Left colon (tissue), 2 donors: ENCODE results near the gene MACROD2. TPM values are rescaled to one million over a fixed set of nuclear protein-coding genes. Genes with fewer than 3 reads are reported as not detected.

Experiments
- ATAC-seq: fragments of 200-7000 bp; cut with Tn5 transposase; one replicate; pipeline ENCODE4 v1.9.1; 2020; ENCODE audit warnings: mild to moderate bottlenecking, moderate library complexity
- DNase-seq, 2 donors: peaks; one replicate each; pipeline ENCODE4 v3.0.0-alpha.2; 2020
- intact Hi-C, 2 donors: fragments of 100-400 bp; cut with DNase I in 1 of 2; cut with micrococcal nuclease in 1 of 2; formaldehyde crosslinking; loops; one replicate each; pipeline versions ENCODE4 v1.11.2 to v1.14.0; 2022; cut with DNase I, micrococcal nuclease
- total RNA-seq, 2 donors: library from RNA; stranded (reverse); fragmentation: NEBNext Ultra II Directional; extraction: Animal tissue kit (Norgen Biotek cat#: 25700); gene quantifications; one replicate each; pipeline ENCODE4 v1.2.1, GENCODE V29; 2021
- donor health status: DM: no; HTN: no; CAD: no.
- donor health status: DM: yes; HTN: yes; CAD: no.

The MACROD2 gene
- total RNA-seq, 2 donors from 2014 or later: 5.2 to 6.6 TPM

DNA sequence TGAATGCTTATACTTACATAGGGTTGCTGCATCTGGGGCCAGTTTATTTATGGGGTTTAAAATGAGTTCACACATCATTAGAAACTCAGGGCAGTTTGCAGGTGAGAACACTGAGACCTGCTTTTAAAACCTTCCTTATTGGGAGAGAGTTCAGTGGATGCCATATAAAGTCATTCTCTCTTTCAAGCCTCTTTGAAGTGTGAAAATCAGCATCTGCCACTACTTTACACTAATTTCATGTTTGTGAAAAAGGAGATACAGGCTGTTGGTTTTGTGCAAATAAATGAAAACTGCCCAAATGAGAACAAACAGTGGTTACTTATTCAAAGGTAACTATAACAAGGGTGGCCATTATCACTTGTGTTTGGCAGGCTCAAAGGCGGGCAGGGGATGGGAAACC lies 2047.4 kb downstream of the MACROD2 start:
- intact Hi-C loops: no loop called here
- DNase-seq: no peak
- no peak for ATAC-seq

DNA sequence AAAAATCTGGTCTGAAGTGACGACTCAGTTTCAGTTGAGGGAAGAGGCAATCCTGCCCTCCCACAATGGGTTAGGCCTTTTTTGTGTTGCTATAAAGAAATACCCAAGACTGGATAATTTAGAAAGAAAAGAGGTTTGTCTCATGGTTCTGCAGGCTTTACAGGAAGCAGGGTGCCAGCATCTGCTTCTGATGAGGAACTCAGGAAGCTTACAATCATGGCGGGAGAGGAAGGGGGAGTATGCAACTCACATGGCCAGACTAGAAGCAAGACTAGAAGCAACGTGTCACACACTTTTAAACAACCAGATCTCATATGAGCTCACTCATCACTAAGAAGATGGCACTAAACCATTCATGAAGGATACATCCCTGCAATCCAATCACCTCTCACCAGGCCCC lies 2048.6 kb downstream of the MACROD2 start:
- ATAC-seq (no peak), DNase-seq (no peak)
- intact Hi-C loops: no loop called here

DNA sequence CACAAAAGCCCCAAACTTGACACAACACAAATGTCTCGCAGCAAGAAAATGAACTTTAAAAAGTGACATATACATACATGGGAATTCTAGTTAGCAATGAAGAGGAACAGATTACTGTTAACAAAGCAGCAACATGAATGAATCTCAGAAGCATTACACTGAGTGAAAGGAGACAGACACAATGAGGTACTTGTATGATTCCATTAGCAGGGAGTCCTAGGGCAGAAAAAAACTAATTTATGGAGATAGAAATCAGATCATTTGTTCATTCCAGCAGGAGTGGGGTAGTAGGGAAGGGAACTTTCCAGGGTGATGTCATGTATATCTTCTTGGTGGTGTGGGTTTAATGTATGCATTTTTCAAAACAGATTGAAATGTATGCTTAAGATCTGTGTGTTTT lies 2053.6 kb downstream of the MACROD2 start:
- no peak for DNase-seq
- intact Hi-C loops: no loop called here
- no peak for ATAC-seq

DNA sequence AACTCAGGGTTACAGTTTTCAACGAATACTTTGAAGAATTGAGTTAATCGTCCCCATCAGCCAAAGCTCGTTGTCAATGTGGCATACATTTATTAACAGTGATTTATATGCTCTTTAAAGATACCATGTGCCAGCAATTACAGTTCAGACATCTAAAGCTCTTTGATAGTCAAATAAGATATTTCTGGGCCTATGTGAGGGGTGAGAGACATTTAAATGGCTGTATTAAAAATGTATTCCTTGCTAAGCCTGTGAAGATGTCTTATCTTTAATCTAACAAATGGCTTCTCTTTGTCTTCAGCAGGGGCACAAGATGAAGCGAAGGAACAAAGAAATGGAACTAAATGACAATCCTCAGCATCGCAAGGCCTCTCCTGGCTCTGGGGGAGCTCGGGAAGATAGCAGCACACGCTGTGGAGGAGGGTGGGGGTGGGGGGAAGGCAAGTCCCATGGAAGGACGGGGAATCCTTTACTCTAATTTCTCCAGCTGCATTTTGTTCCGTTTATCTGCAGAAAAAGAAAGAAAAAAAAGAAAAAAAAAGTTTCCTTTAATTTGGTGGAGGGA lies 2054.3 kb downstream of the MACROD2 start:
- intact Hi-C loops: no loop called here
- DNase-seq: no peak
- ATAC-seq: no peak

DNA sequence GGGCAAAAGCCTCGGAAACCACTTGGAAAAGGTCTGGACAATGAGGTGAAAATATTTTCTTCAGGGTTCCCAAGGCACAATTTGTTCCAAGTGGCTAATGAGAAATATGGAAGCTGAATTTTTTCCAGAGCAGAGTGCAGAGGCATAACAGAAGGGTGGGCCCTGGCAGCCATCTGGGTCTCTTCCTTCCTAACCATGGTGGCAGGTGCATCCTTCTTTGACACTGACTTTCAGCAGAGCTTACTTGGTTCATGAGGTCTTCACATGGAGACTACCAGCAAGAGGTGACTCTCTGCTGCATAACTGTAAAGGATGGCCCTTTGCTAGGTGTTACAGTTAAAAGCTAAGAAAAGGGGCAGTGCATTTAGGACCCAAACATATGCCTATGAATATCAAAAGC lies 2055.1 kb downstream of the MACROD2 start:
- intact Hi-C loops: no loop called here
- no peak for ATAC-seq

DNA sequence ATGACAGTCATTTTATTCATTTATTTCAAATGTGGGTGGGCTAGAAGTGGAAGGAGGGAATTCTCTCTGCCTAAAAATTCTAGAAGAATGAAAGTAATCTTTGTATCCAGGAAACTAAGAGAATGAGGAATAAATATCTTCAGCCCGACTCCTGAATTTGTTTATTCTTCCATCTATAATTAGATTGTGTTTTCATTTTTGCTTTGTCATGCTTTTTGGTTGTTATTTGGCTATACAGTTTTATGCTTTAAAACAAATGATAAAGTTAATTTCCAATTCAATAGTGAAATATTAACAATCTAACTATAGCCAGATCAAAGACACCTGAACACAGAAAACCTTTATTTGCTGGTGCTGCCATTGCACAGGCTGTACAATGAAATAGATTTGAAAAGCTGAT lies 2056.7 kb downstream of the MACROD2 start:
- intact Hi-C loops: no loop called here
- ATAC-seq: no peak
- DNase-seq: no peak

More for the DNA sequence above, 2055.1 kb downstream of the MACROD2 start:
- DNase-seq: no peak

DNA sequence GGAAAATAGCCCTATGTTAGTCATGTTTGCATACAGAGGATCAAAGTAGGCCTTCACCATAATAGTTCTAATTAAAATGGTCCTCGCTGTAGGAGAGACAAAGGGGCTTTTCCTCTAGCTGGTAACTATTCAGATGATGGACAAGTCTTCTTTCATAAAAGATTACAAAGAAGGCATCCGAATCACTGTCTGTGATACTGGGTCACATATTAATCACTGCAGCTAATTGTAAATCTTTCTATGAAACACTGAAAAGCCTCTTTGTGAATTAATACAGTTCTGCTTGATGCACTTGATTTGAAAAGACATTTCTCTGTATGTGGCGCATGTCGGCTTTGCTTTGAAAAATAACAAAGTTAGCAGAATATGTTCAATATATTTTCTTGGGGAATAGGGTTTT lies 2057.1 kb downstream of the MACROD2 start:
- ATAC-seq (no peak), DNase-seq (no peak)
- intact Hi-C loops: no loop called here

DNA sequence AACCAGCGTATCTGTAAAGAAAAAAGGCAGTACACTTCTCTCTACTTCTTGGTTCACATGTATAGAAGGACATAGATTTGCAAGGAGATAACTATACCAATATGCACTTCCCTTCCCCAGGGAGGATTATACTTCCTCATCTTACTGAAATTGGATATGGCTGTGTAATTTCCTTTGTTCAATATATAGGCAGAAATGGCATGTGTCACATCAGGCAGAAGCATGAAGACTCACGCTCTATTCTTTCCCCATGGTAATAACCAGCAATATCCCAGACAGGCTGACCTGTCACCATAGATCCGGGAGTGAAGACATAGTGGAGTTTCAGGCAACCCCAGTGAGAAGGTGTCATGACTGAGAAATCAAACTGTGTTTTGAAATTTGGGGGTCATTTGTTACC lies 2059.7 kb downstream of the MACROD2 start:
- DNase-seq: no peak
- no peak for ATAC-seq
- intact Hi-C loops: no loop called here

DNA sequence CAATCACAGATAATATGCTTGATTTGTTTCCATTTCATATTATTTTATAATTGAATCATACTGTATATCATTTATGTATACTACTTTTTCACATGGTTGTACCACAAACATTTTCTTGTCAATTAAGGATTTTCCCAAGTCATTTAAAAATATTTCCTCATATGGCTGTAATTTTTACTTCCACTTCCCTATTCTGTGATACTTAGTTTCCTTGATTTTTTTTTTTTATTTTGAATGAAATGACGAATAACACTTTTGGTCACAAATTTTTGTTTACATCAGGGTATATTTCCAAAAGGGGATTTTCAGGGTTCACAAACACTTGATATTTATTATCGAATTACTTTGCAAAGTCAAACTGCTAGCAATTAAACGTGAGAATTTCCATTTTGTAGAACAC lies 2062.3 kb downstream of the MACROD2 start:
- ATAC-seq (no peak), DNase-seq (no peak)
- intact Hi-C loops: no loop called here

DNA sequence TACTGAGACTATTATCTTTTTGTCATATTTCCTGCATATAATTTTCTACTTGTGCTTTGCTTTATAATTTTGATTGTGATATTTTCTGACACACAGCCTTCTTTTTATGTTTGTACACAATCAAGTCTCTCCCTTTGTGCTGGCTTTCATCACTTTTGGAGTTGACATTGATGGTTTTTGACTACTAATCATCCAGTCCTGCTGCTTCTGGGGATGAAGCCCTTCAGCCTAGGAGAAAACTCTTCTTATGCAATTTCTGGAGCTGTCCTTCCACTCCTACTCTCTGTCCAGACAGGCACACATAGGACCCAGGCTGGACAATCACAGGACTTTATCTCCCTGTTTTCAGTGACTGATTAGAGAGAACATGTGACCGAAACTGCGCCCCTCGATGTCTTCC lies 2063.0 kb downstream of the MACROD2 start:
- ATAC-seq (no peak), DNase-seq (no peak)
- intact Hi-C loops: no loop called here

DNA sequence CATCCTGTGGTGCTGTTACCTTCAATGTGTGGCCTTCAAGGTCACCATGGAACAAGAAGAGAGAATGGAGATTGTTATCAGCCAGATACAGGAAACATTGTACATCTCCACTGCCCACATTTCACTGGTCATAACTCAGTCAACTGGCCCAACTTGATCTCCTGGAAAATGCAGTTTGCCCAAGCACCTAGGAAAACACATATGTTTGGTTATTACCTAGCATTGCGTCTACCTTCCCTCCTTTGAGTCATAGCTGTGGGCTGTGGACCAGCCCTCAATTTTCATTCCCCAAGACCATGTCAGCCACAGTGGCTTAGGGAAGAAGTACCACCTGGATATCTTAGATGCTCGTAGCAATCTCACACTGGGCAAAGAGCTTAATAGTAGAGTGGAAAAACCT lies 2064.5 kb downstream of the MACROD2 start:
- intact Hi-C loops: no loop called here
- DNase-seq (no peak), ATAC-seq (no peak)

DNA sequence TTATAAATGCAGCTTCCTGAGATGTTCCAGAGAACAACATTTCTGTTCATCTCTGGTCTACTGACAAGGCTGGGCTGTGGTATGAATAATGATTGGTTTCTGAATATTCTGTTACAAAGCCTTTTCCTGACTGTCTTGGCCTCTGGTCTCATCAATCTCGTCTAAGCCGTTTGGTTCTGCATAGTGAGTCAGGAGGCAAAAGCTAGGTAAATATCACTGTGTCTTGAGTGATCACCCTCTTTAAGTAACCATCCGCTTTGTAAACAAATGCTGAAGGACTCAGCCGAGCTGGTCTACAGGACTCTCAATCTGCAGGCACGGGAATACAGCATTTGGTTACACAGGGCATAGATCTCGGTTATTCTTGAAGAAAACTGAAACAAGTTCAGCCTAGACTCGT lies 2066.0 kb downstream of the MACROD2 start:
- DNase-seq (no peak), ATAC-seq (no peak)
- intact Hi-C loops: no loop called here

DNA sequence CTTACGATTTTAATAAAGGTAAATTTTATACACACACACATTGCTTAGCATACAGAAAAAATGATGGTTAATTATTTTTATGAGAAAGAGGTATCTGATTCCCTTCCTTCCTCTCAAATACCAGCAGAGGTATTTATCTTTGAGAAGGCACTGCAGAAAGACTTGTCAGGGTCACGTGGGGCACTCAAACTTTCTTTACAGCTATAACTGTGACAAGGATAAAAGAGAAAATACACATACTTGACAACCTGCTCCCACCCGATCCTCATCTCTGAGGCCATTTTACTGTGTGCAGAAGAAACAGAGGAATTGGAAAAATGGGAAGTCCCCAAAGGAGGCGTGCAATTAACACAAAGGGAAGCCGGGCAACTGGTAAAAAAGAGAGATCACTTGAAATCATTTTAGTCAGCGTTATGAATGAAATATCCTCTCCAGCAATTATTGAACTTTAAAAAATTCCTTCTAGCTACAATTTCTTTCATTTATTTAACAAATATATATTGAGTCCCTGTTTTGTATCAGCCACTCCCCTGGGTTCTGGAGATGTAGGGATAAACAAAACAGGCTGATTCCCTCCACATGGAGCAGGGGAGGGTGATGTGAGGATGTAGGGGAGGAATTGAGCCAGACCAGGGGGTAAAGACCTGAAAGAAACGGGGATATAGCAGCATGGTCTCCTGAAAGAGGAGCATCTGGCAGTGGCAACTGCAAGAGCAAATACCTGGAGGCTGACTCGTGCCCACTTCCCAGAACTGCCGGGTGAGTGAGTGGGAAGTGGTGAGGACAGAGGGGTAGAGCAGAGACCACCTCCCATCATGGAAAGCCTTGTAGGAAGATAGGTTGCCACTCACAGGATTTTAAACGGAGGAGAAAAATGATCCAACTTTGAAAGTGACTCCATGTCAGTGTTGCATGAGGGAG lies 2067.6 kb downstream of the MACROD2 start:
- intact Hi-C loops: no loop called here
- DNase-seq (no peak), ATAC-seq (no peak)

DNA sequence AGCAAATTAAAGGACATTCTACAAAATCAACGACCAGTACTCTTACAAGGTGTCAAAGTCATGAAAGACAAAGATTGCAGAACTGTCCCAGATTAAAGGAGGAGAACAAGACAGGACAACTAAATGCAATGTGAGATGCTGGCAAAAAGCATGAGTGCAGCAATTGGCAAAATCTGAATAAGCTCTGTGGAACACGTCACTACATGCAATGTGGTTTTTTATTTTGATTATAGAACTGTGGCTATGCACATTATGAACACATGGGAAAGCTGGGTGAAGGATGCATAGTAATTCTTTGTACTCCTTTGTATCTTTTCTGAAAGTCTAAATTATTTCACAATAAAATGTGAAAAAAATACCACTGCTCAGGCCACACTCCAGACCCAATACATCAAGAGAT lies 2068.6 kb downstream of the MACROD2 start:
- DNase-seq (no peak), ATAC-seq (no peak)
- intact Hi-C loops: no loop called here

DNA sequence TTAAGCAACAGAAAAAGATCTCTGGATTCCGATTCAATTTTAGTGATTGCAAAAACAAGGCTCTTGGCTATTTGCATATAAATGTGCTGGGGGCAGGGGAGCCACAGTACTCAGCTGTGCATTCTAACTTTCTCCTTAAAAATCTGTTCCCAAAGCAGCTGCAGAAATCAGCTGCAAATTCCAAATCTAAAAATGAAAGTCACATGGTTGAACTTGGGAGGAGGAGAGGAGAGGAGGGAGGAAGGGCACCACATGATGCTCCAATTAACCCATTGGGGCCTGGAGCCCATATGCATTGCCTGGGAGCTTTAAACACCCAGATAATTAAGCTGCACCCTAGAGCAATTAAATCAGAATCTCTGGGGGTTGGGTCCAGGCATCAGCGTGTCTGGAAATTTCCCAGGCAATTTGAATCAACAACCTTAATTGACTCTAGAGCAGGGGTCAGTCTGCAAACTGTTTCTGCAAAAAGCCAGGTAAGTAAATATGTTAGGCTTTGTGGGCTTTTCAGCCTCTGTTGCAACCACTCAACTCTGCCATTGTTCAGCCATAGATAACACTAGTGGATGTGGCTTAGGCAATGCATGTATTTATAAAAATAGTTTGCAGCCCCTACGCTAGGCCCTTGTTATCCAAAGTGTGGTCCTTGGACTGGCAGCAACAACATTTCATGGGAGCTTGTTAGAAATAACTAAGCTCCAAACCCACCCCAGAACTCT lies 2069.8 kb downstream of the MACROD2 start:
- DNase-seq: no peak
- ATAC-seq: no peak
- intact Hi-C loops: no loop called here

DNA sequence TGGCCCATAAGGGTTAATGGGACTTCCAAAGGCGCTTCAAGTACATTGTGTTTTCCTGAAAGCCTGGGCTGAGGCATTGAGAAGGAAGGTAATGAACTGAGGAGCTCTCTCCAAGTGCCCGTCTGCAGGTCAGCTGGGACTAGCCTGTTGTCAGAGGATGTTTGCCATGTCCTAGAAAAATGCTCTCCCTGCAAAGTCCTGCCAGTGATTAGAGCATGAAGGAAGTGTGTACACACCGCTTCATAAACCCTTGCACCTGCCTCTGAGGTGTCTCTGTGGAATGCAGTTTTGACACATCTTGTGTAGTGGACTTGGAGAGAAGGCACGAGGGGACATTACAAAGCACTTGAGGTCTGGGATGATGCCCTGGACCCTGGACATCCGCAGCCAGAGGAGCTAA lies 2071.3 kb downstream of the MACROD2 start:
- DNase-seq (no peak), ATAC-seq (no peak)
- intact Hi-C loops: no loop called here

DNA sequence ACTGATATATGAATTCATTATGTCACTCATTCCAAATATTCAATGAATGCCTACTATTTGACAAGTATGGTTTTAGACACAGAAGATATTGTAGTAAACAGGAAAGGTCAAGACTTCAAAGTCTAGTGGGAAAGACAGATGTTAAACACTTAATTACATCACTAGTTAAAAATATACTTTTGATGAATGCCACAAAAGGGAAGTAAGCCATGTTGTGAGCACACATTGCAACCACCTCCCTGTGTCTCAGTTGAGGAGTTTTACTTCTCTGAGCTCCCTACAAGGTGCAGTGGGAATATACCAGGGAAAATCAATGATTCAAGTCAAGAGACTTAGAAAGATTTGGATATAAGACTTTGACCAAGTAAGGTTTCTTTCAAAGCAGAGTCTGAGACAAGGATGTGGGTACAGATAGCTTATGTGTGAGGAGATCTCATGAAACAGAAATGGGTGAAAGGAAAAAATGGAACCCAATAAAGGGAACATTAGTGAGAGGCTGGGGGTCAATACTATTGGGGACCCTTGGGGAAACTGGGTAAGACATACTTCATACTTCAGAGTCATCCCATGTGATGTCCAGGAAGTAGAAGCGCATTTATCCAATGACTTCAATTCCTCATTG lies 2074.2 kb downstream of the MACROD2 start:
- intact Hi-C loops: no loop called here
- ATAC-seq: no peak
- no peak for DNase-seq

DNA sequence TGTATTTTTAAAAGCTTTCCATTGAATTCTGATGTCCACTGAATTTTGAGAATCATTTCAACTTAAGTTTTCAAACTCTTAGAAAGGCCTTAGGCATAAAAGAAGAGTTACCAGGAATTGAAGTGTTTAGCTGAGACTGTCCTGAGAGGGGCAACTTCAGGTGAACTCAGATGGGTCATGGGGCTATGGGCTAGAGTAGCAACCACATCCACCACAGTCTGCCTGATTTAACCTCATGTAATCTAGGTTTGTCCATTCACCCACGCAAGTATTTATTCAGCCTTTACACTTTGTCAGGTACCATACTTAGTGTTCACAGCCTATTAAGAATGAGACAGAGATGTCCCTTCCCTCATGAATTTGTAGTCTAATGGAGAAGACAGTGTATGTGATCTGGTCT lies 2076.9 kb downstream of the MACROD2 start:
- ATAC-seq: no peak
- intact Hi-C loops: no loop called here

DNA sequence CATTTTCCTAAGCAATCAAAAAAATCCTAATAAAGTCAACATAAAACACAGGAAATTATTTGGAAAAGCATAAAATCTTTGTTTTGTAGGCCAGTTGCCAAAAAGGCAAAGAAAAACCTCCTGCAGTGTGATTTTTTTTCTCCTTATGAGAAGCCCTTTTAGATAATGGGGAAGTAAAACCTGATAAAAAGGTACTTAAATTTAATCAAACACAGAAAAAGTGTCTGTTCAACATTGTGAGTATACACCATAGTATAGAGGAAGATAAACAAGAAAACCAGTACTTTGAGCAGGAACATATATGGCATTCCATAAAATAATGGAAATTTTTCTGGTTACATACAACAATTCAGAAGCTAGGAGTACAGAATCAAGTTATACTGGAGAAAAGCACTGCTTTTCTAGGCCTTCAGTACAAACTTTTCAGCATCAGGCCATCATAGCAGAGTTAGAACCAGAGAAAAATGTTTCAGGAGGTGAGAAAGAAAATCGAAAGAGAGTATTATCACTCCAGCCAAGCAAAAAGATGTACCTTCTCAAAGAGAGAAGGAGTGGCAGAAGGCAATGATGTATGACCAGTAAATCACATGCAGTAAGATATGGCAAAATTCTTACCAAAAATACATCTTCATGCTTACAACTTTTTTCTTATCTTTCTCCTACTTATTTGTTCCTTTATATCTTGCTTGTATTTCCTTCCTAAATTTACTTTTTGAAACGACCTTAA lies 2083.0 kb downstream of the MACROD2 start:
- intact Hi-C loops: no loop called here
- ATAC-seq (no peak), DNase-seq (no peak)

More for the DNA sequence above, 2076.9 kb downstream of the MACROD2 start:
- no peak for DNase-seq
